GM12864 (cell line): ENCODE data around the gene PAF1.

Experiments used
- DNase-seq: peaks from one replicate; pipeline ENCODE4 v3.0.0-alpha.2; 2011; ENCODE audit warnings: low read depth
- H3K4me3 ChIP-seq: 2 replicates; pipeline ENCODE4 v1.5.1; 2011; ENCODE audit warnings: mild to moderate bottlenecking, low read depth, low read length, control low read depth
- CTCF ChIP-seq: IDR thresholded peaks from 2 replicates; pipeline ENCODE4 v1.5.1; 2011; ENCODE audit warnings: low read depth, mild to moderate bottlenecking, moderate library complexity, low read length, control low read depth, inconsistent platforms; ENCODE audit errors: missing control alignments

PAF1 gene

GRCh38 chr19:39398297-39398864 lies 7.5 kb upstream of the PAF1 start:
- no peak for TF ChIP-seq CTCF
- peak overlapping the region; percentile 15 for H3K4me3 ChIP-seq
- no peak for DNase-seq

GRCh38 chr19:39397360-39398296 lies 6.7 kb upstream of the PAF1 start:
- no peak for DNase-seq

GRCh38 chr19:39390451-39390750 lies 505 bp downstream of the PAF1 start:
- no peak for DNase-seq
- H3K4me3 ChIP-seq = peak overlapping the region; percentile 71
- no peak for TF ChIP-seq CTCF

More at GRCh38 chr19:39397360-39398296, 6.7 kb upstream of the PAF1 start:
- peak overlapping the region; percentile 15 for H3K4me3 ChIP-seq
- TF ChIP-seq CTCF = peak; percentile 98

- peak overlapping the region; percentile 71 for H3K4me3 ChIP-seq
- DNase-seq = no peak
- TF ChIP-seq CTCF = no peak
Measured at GRCh38 chr19:39389631-39390414, 1.1 kb downstream of the PAF1 start.

GRCh38 chr19:39388657-39389056 lies 2.2 kb downstream of the PAF1 start:
- DNase-seq = no peak
- no peak overlapping the region for H3K4me3 ChIP-seq
- TF ChIP-seq CTCF = no peak

- H3K4me3 ChIP-seq = no peak overlapping the region
- DNase-seq = no peak
- TF ChIP-seq CTCF = no peak
Measured at GRCh38 chr19:39386557-39386956, 4.3 kb downstream of the PAF1 start.
